HEK293T (cell line): Measurements from ENCODE around the gene GPR62.
"Not testable (repeated sequence)": the region's sequence is repeated elsewhere in the genome, so short reads cannot be mapped to it uniquely, and the experiment has no call there.

ENCODE experiments used
- FOXK2 ChIP-seq: fragments of 450-650 bp; IDR thresholded peaks from 2 replicates; pipeline ENCODE4 v1.6.1; 2016; ENCODE audit warnings: mild to moderate bottlenecking
- FOXM1 ChIP-seq: fragments of 450-650 bp; IDR thresholded peaks from 2 replicates; pipeline ENCODE4 v1.6.1; 2017; ENCODE audit warnings: mild to moderate bottlenecking, borderline replicate concordance

- not testable (repeated sequence) for TF ChIP-seq FOXM1, FOXK2
Observed at GRCh38 chr3:51990501-51990971, 35.4 kb downstream of the GPR62 start.
